HG02938 (cell line): ENCODE results near the gene TBC1D22A.

Experiments used
- ATAC-seq: cut with Tn5 transposase; IDR thresholded peaks from one replicate; pipeline ENCODE4 v1.9.1; 2021; ENCODE audit warnings: mild to moderate bottlenecking, moderate library complexity; ENCODE audit not compliant: unreplicated experiment

TBC1D22A gene

DNA sequence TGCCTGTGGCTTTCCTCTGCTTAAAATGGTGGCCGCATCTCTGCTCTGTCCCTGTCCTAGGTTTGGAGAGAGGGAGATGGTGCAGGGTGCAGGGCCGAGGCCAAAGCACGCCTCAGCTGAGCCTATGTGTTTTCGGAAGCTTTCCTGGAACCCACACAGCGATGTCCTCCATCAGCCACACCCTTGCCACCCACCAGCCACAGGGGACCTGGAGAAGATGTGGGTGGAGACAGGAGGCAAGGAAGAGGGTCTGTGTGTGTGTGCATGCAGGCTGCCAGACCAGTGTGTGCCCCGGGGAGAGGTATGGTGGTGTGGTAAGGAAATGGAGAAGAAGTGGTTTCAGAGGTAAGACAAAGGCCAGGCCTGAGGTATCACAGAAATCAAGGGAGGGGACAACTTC is 155.7 kb downstream of the TBC1D22A start:
- no peak for ATAC-seq

GRCh38 chr22:46922037-46922436 is 159.6 kb downstream of the TBC1D22A start:
- no peak for ATAC-seq

- no peak for ATAC-seq
Measured at GRCh38 chr22:46923394-46923793, 160.9 kb downstream of the TBC1D22A start.

GRCh38 chr22:46925818-46926217 is 163.4 kb downstream of the TBC1D22A start:
- ATAC-seq, result no peak

- ATAC-seq, result no peak
Measured at GRCh38 chr22:46929046-46929709, 166.7 kb downstream of the TBC1D22A start.

- ATAC-seq, result no peak
Measured at GRCh38 chr22:46929710-46930204, 167.3 kb downstream of the TBC1D22A start.

DNA sequence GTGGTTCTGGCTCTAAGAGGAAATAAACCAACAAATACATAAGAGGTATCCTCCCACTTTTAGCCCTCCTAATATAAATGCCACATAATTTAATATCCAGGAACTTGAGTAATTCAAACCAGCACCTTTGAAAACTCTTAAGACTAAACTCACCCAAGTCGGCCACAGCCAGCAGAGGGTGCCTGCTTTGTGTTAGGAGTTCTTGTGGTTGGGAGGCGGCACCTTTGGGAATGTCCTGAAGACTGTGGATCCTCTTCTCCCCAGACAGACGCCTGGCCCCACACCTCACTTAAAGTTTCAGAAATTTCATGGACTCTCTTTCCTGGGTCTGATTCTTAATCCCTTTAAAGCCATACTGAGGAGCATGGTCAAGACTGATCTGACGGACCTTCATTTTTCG is 169.0 kb downstream of the TBC1D22A start:
- ATAC-seq, result no peak

DNA sequence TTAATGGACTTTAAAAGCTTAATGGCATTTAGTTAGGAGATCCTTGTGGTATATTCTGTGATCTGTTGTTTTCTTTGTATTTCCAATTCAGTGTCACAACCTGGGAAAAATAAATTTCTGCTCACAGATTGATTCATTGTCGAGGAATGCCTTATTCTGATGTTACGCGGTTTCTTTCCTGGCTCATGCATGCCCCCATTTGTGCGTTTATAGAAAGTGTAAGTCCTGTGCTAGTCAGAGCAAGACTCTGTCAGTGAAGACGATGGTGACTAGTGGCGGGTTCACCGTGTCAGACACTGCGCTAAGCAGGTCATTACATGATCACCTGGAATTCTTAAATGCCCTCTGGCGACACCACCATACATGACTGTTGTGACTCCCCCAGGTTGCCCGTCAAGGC is 169.4 kb downstream of the TBC1D22A start:
- no peak for ATAC-seq

DNA sequence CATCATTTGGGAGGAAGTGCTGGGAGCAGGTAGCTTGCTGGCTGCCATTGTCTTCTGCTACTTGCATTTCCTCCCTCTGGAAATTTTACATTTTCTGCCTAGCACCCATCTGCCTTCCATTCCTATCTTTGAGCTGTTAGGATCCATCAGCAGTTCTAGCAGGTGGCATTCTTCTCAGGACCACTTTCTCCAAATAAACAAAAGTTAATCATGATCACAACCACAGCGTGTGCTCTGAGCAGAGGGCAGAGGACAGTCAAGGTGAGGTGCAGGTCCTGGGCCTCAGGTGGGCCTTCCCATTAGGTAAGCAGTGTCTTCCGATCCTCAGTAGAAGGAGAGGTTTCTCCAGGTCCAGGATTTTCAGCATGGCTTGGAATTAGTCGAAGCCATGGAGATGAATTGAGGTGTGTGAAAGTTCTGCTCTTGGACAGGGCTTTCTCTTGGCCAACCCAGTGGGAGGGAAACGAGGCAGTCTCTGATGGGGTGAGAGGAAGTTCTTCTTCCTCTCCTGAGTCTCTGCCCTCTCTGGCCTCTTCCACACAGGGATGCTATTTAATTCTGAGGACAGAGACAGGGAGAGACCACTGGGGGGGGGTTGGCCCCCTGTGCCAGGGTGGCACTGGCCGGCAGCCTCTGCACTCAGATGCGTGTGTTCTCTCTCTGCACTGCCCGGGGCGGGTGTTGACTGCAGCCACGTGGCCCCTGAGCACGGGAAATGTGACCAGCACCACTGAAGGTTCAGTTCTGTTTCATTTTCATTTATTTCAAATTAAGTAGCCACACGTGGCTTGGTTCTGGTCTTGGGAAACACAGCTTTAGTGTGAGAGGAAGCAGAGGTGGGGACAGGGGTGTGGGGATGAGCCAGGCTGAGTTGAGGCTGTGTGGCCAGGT is 170.8 kb downstream of the TBC1D22A start:
- no peak for ATAC-seq

- no peak for ATAC-seq
Measured at GRCh38 chr22:46934172-46934745, 171.8 kb downstream of the TBC1D22A start.

- ATAC-seq, result peak; percentile 78
Measured at GRCh38 chr22:46934746-46935491, 172.5 kb downstream of the TBC1D22A start.

DNA sequence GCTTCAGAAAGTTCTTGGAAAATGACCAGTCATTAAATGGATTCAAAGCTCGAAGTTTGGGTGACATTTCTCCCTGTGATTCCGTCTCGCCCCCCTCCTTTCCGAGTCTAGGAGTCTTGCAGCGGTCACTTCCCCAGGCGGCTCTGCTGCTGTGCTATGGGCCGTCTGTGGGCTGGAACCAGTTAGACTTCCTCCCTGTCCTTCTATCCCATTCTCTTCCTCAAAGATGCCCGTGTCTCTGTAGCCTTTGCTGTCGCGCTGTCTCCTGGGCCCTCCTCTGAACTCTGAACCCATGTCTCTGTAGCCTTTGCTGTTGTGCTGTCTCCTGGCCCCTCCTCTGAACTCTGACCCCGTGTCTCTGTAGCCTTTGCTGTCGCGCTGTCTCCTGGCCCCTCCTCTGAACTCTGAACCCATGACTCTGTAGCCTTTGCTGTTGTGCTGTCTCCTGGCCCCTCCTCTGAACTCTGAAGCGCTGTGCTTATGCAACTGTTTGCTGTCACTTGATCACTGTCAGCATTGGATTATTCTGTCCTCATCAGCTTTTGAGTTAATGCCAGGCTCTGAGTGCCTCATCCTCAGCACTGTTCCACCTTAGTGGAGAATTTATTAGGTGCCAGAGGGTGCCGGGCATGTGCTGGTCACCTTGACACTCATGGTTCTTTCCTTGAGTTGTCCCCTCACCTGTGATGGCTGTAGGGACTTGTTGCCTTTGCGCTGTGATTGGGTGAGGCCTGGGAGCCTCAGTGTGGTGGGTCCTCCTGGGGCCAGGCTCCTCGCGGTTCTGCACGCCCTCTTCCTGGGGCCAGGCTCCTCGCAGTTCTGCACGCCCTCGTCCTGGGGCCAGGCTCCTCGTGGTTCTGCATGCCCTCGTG is 173.3 kb downstream of the TBC1D22A start:
- no peak for ATAC-seq

DNA sequence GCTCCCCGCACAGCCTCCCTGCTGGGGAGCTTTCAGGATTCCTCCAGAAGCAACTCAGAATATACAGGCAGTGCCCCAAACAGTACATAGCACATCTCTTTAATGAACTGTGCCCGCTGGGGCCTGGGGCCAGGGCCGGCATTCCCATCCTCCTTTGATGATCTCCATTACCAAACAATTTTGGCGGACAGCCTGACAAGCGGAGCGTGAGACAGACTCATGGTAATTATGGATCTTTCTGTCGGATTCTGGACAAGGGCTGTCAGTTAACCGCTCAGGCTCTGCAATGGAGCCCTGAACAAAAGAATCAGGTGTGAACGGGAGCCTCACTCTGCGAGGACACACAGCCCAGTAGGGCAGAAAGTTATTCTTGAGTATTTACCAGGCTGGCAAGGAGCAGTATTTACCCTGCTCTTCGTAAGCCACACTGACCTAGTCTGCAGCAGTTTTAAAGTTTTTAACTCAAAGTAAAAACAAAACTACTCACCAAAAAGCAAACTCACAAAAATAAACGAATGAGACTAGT is 174.0 kb downstream of the TBC1D22A start:
- ATAC-seq, result no peak

DNA sequence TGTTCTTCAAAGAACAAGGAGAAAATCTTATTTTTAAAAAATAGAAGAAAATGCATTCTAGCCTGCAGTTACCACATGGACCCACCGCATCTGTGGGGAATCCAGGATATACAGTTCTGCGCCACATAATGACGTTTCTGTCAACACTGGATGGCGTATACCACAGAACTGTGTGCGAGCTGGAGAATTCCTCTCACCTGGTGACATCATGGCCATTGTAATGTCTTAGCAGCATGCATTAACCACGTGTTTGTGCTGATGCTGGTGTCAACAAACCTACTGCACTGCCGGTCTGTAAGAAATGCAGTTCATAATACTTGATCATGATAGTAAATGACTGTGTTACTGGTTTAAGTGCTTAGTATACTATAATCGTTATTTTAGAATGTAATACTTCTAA is 174.7 kb downstream of the TBC1D22A start:
- no peak for ATAC-seq

DNA sequence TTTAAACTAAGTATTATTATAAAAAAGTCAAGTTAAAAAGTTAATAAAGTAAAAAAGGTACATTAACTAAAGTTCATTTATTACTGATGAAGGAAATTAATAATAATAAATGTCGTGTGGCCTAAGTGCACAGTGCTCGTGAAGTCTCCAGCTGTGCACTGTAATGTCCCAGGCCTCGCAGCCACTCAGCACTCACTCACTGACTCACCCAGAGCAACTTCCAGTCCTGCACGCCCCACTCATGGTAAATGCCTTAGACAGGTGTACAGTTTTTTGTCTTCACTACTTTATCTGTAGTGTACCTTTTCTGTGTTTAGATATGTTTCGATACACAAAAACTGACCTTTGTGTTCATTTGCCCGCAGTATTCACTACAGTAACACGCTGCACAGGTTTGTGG is 175.5 kb downstream of the TBC1D22A start:
- ATAC-seq, result no peak

DNA sequence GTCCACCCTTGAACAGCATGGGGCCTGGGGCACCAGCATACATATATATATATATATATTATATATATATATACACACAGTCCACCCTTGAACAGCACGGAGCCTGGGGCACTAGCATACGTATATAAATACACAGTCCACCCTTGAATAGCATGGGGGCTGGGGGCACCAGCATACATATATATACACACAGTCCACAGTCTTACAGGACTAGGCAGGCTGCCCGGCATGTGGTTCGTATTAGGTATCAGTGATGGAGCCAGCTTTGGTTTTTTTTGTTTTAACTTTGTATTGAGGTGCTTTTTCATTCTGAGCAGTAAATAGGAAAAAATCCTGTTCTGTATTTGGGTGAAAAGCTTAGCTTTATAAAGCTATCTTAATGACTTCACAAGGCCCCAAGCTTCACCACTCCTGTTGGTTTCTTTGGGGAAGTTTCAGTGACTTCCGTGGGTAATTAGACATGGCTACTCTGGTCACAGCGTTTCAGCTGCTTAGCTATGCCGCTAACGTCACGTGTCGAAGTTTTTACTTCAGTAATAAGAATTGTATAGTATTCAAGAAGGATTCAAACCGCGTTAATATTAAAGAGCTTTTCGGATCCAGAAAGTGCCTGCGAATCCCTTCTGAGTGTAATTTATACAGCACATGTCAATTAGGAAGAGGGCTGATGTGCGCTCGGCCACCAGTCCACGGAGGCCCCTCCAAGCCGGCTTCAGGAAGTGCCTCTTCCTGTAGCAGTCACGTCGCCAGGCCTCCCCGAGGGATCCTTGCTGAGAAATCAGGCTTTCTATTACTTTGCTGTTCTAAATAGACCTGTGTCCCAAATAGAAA is 179.7 kb downstream of the TBC1D22A start:
- no peak for ATAC-seq

DNA sequence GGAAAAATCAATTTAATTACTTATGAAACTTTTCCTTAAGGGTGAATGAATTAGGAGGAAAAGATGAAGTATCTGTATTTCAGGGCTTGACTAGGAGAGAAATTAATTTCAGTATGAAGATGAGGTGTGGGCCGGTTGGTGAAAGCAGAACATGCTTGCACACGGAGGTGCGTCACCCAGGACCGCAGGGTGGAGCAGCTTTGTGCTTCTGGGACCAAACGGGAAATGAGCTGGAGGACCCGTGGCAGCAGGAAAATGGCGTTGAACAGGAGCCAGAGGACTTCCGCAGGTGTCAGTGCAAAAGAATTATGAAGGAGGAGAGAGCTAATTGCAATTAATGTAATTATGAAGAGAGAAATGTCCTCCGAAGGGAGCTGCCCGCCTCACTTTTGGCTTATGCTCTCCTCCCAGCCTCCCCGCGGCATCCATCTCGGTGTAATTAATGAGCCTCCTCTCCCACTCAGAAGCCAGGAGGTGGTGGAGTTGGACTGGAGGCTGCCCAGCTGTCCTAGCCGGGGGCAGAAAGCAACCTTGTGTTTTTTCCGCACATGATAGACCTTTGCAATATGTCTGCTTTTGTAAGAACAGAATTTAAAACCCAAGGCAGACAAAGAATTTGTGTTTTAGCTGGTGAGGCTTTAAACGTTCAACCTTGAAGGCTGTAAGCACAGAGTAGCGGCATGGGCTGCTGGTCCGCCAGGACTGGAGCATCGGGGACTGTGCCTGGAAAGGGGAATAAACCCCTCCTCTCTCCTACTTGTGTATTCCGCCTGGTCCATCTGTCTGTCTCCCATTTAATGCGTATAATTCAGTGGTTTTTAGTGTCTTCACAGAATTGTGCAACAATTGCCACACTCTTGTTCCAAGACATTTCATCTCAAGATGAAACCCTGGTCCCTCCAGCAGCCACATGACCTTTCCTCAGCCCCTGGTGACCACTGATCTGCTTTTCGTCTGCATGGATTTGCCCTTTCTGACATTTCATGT is 180.6 kb downstream of the TBC1D22A start:
- ATAC-seq, result no peak

GRCh38 chr22:46945481-46945880 is 183.0 kb downstream of the TBC1D22A start:
- ATAC-seq, result no peak
